Measurements from ENCODE around the gene BAMBI. TPM values are rescaled to one million over a fixed set of nuclear protein-coding genes. Genes with fewer than 3 reads are reported as not detected.
"Not testable (repeated sequence)": the region's sequence is repeated elsewhere in the genome, so short reads cannot be mapped to it uniquely, and the experiment has no call there.

BAMBI gene, protein sequence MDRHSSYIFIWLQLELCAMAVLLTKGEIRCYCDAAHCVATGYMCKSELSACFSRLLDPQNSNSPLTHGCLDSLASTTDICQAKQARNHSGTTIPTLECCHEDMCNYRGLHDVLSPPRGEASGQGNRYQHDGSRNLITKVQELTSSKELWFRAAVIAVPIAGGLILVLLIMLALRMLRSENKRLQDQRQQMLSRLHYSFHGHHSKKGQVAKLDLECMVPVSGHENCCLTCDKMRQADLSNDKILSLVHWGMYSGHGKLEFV
- total RNA-seq = 2.3 TPM

- DNase-seq = peak; percentile 86
Measured at GRCh38 chr10:28676968-28677887, at the start of gene BAMBI. Gene BAMBI, plus strand, starts transcription at chr10:28677521. Its CDS starts 377 bp downstream, at chr10:28677898.

DNA sequence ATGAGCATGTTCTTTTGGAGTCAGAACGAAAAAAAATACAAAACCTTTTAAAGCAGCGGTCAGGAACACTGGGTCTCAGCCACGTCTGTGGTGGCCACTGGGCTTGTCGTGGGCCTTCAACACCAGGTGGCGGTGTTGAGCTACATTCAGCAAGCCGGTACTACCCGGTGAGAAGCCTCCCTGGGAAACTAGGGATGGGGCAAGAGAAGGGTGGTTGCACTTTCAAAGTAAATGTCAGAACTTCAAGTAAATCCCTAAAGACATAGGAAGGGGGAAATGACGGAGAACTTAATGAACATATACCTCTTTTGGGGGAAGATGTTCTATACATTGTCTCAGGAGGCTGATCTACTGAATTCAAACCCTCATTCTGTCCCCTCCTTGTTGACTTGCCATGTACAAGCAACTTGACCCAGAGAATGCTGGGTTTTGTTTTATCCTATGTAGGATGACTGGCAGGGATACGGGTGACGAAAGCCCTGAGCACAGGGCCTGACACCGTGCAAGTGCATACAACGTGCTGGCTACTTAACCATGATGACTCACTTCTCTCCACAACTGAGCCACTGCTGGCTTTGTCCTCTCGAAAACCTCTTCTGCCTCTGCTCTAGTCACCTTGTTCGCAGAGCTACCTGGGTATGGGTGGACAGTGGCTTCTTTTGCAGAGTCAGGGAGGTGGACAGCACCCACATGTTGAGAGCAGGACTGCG is 49.0 kb upstream of the BAMBI start:
- peak; percentile 20 for DNase-seq

DNA sequence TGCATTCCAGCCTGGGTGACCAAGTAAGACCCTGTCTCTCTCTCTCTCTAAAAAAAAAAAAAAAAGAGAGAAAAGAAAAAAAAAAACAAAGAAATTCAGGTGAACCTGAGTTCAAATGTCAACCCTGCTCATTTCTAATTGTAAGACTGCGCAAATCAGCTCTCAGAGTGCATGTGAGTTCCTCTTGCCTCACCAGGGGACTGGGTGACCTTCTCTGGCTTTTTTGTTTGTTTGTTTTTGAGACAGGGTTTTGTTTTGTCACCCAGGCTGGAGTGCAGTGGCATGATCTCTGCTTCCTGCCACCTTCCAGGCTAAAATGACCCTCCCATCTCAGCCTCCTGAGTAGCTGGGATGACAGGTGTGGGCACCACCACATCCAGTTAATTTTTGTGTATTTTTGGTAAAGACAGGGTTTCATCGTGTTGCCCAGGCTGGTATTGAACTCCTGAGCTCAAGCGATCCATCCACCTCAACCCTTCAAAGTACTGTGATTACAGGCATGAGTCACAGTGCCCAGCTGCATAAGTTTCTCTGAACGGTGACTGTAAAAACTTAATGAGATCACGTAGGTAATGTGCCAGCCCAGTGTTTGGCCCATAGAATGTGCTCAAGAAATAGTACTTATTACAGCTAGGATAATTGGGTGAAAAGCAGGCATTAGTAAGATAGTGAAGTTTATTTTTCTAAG is 45.3 kb upstream of the BAMBI start:
- no peak for DNase-seq

- no peak for DNase-seq
Measured at GRCh38 chr10:28632584-28632945, 44.8 kb upstream of the BAMBI start.

DNA sequence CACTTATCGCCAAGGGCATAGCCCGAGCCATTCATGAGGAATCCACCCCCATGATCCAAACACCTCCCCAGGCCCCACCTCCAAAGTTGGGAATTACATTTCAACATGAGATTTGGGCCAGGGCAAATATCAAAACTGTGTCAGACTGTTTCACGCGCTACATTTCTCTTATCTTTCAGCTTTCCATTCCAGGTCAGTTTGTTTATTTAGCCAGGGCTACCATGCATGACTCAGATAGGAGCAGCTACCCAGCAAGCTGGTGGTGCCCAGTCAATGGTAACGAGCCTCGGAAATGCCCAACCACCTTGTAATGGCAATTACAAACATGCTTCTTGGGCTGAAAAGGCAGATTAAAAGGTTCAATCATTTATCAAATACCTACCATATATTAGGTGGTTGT is 43.6 kb upstream of the BAMBI start:
- no peak for DNase-seq

GRCh38 chr10:28637346-28637745 is 40.0 kb upstream of the BAMBI start:
- DNase-seq = no peak

DNA sequence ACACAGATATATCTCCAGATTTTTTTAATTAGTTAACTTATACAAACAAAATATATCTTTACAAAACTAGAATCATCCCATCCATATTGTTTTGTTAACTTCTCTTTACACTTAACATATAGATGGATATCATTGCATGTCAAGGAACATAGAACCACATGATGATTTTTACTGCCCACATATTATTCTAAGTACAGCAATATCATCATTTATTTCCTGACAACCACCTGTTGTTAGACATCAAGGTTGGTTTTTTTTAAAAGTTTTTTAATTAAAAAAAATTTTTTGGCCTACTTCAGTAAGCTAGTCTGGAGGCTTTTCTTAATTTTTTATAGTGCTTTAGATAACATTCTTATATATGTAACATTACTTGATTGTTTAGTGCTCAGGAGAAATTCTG is 38.9 kb upstream of the BAMBI start:
- no peak for DNase-seq

GRCh38 chr10:28640551-28640950 is 36.8 kb upstream of the BAMBI start:
- DNase-seq = no peak

DNA sequence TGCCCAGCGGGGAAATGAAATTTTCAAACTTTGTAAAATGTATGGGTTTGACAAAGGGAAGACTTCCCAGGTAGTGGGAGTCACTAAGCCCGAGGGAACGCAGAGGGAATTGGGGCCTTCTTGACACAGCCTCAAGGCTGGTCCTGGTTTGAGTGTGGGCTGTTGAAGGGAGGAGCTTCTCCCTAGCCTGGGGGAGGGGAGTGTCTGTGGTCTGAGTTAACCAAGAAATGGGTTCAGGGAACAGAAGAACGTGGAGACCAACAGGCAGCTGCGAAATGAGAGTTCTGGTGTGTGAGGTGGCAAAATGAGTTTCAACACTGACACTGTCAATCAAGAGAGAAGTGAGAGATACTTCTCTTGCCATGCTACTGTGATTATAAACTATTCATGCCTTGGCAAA is 32.7 kb upstream of the BAMBI start:
- DNase-seq = no peak

DNA sequence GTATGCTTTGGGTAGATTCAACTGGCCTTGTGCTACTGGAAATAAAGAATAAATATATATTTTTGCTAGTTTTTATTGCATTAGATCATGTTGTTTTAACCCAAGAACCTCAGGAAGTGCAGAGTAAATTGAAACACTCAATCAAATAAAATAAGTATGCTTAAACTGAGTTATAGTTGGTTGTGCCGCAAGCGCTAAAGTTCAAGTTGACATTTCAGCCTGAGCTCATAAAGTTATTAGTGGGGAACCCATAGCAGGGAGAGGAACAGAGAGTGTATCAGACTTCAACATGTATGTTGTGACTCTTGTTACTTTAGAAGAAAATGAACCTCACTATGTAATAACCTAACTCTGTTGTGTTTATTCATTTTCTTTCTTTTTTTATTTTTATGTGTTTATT is 25.2 kb upstream of the BAMBI start:
- no peak for DNase-seq

GRCh38 chr10:28652703-28653102 is 24.6 kb upstream of the BAMBI start:
- DNase-seq = no peak

- DNase-seq = not testable (repeated sequence)
Measured at GRCh38 chr10:28658824-28659223, 18.5 kb upstream of the BAMBI start.

DNA sequence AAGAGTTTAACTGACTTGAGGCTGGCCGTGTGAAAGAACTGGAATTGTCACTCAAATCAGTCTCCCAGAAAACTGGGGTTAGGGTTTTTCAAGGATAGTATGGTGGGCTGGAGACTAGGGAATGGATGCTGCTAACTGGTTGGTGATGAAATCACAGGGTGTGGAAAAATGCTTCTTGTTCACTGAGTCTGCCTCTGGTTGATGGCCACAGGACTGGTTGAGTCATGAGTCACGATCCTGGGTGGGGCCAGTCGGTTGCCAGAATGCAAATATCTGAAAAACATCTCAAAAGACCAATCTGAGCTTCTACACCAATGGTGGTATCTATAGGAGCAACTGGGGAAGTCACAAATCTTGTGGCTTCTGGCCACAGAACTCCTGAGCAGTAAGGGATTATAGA is 16.3 kb upstream of the BAMBI start:
- no peak for DNase-seq

DNA sequence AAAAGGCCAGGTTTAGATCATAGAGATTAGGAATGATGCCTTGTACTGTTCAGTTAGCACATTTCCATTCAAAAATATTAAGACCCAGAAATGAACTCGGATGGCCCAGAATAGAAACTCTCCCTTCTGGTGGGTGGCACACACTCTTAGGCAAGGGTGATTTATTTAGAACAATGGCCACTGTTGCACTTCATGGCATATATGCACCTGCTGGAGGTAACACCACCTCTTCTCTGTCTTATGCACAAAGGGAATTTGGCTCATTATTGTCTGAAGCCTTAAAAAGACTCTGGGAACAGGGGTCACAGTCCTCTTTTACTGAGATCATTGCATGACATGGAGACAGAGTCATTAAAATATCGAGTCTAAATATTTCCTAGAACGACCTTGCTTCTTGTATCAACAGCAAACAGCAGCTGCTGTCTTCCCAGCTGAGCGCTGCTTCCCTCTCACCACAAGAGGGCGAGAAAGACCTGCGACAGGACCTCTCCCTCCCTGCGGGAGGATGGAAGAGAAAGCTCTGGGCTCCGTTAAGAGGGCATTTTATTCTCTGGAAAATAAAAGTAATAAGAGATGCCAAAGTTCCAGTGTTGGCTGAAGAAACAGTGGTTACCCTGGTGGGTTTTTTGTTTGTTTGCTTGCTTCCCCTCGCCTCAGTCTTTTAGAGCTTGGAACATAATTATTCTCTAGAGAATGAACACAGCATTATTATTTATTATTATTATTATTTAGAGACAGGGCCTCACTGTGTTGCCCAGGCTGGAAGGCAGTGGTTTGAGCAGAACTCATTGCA is 13.5 kb upstream of the BAMBI start:
- peak; percentile 71 for DNase-seq

DNA sequence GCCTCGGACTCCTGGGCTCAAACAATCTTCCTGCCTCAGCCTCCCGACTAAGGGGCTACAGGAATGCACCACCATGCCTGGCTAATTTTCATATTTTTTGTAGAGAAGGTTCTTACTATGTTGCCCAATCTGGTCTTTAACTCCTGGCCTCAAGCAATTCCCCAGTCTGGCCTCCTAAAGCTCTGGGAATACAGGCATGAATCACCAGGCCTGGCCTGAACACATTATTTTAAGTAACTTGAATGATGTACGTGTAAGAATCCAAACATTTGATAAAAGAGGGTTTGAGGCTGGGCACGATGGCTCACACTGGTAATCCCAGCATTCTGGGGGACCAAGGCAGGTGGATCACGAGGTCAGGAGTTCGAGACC is 13.0 kb upstream of the BAMBI start:
- DNase-seq = no peak

DNA sequence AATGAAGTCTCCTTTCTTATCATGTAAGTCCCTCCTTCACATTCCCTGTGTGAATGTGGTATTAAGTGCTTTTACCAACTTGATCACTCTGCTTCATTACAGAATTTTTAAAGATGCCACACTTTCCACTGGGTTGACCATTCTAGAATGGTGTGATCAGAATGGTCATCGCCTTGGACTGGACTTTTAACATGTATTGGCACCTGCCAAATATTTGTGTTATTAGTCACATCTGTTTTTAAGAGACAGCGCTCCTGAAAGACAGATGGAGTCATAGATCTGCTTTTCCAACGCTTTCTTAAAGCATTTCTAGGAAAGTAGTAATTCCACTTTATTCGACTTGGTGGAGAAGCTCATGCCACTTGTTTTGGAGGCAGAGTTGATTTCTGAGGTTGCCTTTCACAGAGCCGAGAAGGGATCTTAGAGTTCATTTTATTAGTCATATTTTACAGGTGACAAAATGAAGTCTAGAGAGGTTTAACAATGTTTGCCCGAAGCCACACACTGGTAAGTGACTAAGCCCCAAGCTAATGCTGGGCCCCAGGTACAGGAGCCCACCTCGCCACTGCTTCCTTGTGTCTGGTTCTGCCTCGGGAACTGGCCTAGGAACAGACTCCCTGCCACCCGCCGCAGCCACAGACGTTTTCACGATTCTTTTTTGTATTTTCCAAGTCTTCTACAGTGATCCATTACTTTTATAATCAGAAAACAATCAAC is 10.4 kb upstream of the BAMBI start:
- DNase-seq = no peak

DNA sequence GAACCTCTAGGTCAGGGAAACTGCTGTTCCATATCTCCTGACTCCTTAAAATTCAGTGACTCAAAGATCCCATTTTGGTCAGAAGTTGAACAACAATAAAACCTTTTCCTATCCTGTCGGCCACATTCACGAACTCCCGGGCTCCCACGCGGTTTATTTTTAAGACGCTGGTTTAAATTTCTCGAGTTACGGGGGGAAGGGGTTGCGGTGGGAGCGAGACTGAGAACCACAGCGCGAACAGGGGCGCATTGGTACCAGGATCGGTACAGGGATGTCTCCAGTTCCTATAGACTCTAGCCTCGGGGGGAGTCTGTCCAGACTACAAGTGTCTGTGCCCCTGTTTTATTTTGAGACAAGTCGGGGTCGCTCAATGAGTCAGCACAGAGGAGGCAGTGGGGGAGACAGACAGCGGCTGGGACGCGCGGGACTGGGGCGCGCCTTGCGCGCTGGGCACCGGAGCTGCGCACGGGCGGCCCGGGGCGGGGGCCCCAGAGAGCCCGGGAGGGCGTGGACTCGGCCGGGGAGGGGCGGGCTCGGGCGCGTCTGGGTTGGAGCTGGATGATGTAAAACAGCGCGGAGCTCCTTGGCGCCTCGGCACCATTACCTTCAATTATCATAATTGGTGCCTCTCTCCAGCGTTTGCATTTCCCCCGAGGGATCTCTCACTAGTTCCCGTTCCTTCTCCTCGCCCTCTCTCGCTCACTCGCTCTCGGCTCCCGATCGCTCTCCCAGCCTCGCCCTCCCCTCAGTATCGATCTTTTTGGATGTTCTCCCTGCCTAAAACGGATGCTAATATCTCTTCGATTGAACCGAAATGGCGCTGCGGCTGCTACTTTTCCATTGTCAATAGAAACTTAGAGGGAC is 8.7 kb upstream of the BAMBI start:
- no peak for DNase-seq

GRCh38 chr10:28669227-28670173 is 7.8 kb upstream of the BAMBI start:
- no peak for DNase-seq

DNA sequence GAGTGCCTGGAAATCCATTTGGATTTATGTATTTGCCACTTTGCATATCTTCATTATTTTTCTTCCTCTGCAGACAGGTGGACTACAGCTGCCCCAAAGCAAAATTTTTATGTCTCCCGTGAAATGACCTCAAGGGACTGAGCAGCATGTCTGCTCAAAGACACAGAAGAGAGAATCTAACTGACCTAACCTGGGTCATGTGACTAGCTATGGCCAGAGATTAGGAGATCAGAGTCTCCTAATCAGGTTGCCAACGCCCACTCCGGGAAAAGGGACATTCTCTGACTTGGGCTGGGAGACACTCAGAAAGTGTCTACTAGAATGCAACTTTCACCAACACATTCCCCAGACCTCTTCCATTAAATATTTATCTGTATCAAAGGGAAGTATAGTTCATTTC is 2.5 kb upstream of the BAMBI start:
- no peak for DNase-seq

All from occipital lobe (tissue), 2 donors.